Stomach (tissue), 4 donors: ENCODE results near the gene GNG7.

Experiments
- CTCF ChIP-seq, 7 experiments: fragments of 450-650 bp in 4 of 7; fragments of 200-600 bp in 3 of 7; sonication (generic) in 3 of 7; IDR thresholded peaks; one replicate each; pipeline ENCODE4 v1.5.1; 2016 to 2019; ENCODE audit warnings: antibody characterized with exemption in 7 of 7, control low read depth in 2 of 7, mild to moderate bottlenecking in 1 of 7
- EP300 ChIP-seq: sonication (generic); formaldehyde crosslinking; IDR thresholded peaks from one replicate; pipeline ENCODE4 v1.6.1; 2017; ENCODE audit warnings: antibody characterized with exemption

GRCh38 chr19:2726160-2726855 is 23.8 kb upstream of the GNG7 start:
- no peak for TF ChIP-seq EP300
- no peak for TF ChIP-seq CTCF (IDR thresholded peaks at IDR 0.05)
